Measurements from ENCODE around the gene TMEM207. TPM values are rescaled to one million over a fixed set of nuclear protein-coding genes. Genes with fewer than 3 reads are reported as not detected.
"Not testable (repeated sequence)": the region's sequence is repeated elsewhere in the genome, so short reads cannot be mapped to it uniquely, and the experiment has no call there.

The TMEM207 gene
- total and polyA plus RNA-seq, 2 donors: not detected

DNA sequence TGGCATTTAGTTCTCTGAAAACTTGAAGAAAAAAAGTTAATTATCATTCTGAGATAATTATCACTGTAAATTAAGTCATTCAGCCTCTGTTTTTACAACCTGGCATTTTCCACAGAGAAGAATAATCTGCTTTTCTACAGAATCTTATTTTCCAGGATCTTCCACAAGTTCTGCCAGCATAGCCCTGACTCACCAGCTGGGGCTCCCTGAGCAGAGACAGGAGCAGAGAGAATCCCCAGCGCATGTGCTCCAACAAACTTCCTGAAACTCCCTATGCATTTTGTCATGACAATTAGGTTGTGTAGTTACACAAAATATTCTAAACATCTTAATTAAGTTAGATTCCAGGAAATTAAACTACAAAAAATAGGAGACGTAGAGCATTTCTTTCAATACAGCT lies 32.1 kb upstream of the TMEM207 start:
- 77% methylated on average over 2 of the region's 2 CpGs for WGBS
- no peaks in the 10 kb centered on the region for H3K36me3 ChIP-seq (ENCODE audit: insufficient read depth)
- H3K27ac ChIP-seq (ENCODE audit: low read depth): no peak overlapping the region
- no peak for DNase-seq (ENCODE audit: extremely low spot score)
- H3K4me1 ChIP-seq (ENCODE audit: insufficient read depth): no peaks in the 10 kb centered on the region
- H3K4me3 ChIP-seq (ENCODE audit: low read depth, low read length): no peak overlapping the region

DNA sequence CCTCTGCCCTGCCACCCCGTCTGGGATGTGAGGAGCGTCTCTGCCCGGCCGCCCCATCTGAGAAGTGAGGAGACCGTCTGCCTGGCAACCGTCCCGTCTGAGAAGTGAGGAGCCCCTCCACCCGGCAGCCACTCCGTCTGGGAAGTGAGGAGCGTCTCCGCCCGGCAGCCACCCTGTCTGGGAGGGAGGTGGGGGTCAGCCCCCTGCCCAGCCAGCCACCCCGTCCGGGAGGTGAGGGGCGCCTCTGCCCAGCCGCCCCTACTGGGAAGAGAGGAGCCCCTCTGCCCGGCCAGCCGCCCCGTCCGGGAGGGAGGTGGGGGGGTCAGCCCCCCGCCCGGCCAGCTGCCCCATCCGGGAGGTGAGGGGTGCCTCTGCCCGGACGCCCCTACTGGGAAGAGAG lies 23.6 kb upstream of the TMEM207 start:
- not testable (repeated sequence) for DNase-seq (ENCODE audit: extremely low spot score)

DNA sequence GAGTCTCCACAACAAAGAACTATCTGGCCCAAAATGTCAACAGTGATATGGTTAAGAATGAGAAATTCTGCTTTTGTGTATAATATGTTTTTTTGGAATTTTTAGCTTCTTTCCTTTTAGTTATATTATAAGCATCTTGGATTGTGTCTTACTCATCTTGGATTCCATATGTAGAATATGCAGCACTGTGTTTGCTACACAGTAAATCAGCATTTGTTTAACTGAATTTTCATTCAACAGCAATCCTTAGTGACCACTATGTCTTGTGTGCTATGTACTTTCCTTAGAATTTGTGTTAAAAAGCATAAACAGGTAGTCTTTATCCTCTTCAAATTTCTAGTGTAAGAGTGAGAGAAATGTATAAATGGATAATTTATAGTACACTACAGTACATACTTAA lies 18.2 kb upstream of the TMEM207 start:
- Histone ChIP-seq H3K27ac (ENCODE audit: low read depth) (no peak overlapping the region), H3K4me1 (ENCODE audit: insufficient read depth) (no peaks in the 10 kb centered on the region), H3K36me3 (ENCODE audit: insufficient read depth) (no peaks in the 10 kb centered on the region), H3K4me3 (ENCODE audit: low read depth, low read length) (no peak overlapping the region)
- no peak for DNase-seq (ENCODE audit: extremely low spot score)

More for the DNA sequence above, 23.6 kb upstream of the TMEM207 start:
- not testable (repeated sequence) for H3K36me3 ChIP-seq (ENCODE audit: insufficient read depth); H3K4me3 ChIP-seq (ENCODE audit: low read depth, low read length); H3K4me1 ChIP-seq (ENCODE audit: insufficient read depth); H3K27ac ChIP-seq (ENCODE audit: low read depth)
- WGBS: 96% methylated on average over 25 of the region's 25 CpGs

DNA sequence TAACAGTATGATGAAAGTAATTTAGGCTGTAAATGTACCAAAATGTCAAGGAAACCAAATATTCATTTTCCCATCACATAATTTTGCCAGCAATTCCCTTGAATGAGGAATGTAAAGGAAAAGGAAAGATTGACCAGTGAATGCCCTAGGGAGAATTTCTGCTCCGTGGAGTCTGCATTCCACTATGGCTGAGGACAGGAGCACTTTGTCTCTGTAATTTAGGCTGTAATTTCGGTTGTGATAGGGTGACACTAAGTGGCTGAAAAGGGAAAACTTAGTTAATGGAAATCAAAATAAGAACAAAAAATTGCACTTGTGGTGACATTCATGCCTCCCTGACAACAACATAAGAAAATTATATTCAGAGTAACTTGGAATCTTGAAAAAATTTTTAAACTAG lies 8.3 kb upstream of the TMEM207 start:
- no peak overlapping the region for H3K4me3 ChIP-seq (ENCODE audit: low read depth, low read length)
- WGBS: 24% methylated on average over 2 of the region's 2 CpGs

DNA sequence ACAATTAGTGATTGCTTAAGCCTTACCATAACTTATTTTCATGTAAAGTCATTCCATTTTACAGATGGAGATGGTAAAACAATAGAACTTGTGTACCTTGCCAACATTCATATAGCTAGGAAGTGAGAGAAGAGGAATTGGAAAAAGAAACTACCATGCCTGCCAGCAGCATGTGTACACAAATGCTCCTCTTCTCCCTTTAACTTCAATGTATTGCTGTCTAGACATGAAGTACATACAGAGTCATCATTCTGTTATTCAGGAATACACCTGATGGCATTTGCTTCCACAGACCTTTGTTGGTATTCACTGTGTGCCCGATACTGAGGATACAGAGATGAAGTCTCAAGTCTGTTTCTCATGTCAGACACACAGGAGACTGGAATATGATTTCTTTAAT lies 7.1 kb upstream of the TMEM207 start:
- Histone ChIP-seq H3K4me3 (ENCODE audit: low read depth, low read length) (no peak overlapping the region), H3K27ac (ENCODE audit: low read depth) (no peak overlapping the region), H3K36me3 (ENCODE audit: insufficient read depth) (no peaks in the 10 kb centered on the region), H3K4me1 (ENCODE audit: insufficient read depth) (no peaks in the 10 kb centered on the region)
- no peak for DNase-seq (ENCODE audit: extremely low spot score)
- 94% methylated on average over 1 of the region's 1 CpG for WGBS

More for the DNA sequence above, 8.3 kb upstream of the TMEM207 start:
- H3K4me1 ChIP-seq (ENCODE audit: insufficient read depth): no peaks in the 10 kb centered on the region
- no peaks in the 10 kb centered on the region for H3K36me3 ChIP-seq (ENCODE audit: insufficient read depth)
- no peak overlapping the region for H3K27ac ChIP-seq (ENCODE audit: low read depth)
- no peak for DNase-seq (ENCODE audit: extremely low spot score)

DNA sequence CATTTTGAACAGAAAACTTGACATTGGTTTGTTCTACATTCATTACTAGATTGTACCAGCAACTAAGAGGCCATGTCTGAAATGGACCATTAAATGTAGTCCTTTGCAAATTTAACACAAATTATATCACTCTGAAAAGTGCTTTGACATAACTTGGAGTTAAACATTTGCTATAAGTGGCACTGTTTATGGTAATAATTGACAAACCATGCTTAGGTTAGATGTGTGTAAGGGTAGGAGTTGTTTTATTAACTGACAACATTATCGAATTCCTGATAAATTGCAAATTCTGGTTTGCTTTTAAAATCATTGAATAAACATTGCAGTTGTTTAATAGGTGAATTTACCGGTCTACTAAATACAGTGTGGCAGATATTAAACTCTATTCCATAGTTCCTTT lies 6.1 kb upstream of the TMEM207 start:
- no peak overlapping the region for H3K27ac ChIP-seq (ENCODE audit: low read depth)
- WGBS: 60% methylated on average over 2 of the region's 2 CpGs
- no peaks in the 10 kb centered on the region for H3K36me3 ChIP-seq (ENCODE audit: insufficient read depth)
- H3K4me1 ChIP-seq (ENCODE audit: insufficient read depth): no peaks in the 10 kb centered on the region
- DNase-seq (ENCODE audit: extremely low spot score): no peak
- no peak overlapping the region for H3K4me3 ChIP-seq (ENCODE audit: low read depth, low read length)

DNA sequence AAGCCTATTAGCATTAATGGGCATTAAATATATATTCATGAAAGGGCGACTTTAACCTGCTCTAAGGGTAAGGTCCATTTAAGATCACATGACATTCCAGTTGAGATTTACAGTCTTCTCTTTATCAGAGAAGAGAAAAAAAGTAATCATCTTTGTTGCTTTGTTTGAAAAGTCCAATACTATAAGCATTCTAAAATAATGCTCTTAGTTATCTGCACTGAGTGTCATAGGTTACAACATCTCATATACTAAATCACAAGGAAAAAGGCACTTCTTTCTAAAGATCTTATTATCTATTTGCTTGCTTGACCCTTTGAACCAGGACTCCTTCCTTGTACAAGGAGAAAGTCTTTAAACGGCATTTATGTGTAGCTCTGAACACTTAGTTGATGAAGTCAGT lies 1.4 kb downstream of the TMEM207 start:
- Histone ChIP-seq H3K4me3 (ENCODE audit: low read depth, low read length) (no peak overlapping the region), H3K4me1 (ENCODE audit: insufficient read depth) (no peaks in the 10 kb centered on the region), H3K36me3 (ENCODE audit: insufficient read depth) (no peaks in the 10 kb centered on the region), H3K27ac (ENCODE audit: low read depth) (no peak overlapping the region)
- WGBS: 55% methylated on average over 2 of the region's 2 CpGs
- DNase-seq (ENCODE audit: extremely low spot score): no peak

DNA sequence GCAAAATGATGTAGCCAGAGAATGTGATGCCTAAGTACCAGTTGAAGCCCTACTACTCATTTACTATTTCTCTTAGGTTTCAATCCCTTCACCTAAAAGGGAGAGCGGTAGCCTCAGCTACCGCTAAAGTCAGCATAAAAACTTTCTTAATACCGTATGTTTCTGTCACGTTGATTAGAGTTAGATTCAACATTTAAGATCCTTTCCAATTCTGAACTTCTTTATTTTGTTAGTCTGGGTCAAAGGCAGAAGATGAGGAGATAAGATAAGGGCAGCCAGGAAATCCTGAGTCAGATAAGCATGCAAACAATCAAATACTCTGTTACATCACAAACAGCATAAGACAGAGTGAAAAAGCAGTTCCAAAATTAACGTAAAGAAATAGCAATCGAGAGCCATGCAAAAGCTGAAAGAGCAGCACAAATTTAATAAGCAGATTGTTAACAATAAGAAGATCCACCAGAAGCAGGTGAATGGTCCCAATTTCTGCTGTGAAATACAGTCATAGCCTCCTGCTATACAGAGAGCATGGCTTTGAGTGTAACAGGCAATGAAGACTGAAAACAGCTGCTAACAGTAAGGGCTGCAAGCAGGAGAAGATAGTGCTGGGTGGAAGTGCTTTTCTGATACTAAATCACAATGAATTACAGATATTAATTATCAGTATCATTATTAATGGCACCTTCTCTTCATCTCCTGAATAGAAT lies 3.0 kb downstream of the TMEM207 start:
- H3K4me1 ChIP-seq (ENCODE audit: insufficient read depth): no peaks in the 10 kb centered on the region
- WGBS: 12% methylated on average over 6 of the region's 6 CpGs
- H3K27ac ChIP-seq (ENCODE audit: low read depth): no peak overlapping the region
- no peaks in the 10 kb centered on the region for H3K36me3 ChIP-seq (ENCODE audit: insufficient read depth)
- H3K4me3 ChIP-seq (ENCODE audit: low read depth, low read length): no peak overlapping the region
- no peak for DNase-seq (ENCODE audit: extremely low spot score)

DNA sequence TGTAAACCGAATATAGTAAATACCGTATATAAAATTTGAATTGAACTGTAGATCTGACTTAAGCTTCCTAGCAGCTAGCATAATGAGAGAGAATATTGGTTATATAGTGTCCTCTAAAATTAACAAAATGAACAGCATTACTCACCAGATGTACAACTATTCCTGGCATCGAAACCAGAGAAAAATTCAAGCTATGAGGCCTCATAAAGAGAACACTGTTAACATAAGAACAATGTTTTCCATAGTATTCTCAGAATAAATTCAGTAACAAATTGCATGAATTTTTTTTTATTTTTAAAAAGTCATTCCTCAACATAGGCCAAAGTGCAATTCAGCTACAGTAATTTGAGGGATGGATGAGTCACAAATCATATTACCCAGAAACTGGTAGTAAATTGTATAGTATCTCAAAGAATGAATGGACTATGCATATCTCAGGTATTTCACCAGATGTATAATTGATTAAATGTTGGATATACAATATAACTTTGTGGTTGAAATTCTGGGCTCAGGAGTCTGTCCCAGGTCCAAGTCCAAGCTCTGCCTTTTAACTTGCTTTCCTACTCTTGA lies 5.0 kb downstream of the TMEM207 start:
- DNase-seq (ENCODE audit: extremely low spot score): no peak

DNA sequence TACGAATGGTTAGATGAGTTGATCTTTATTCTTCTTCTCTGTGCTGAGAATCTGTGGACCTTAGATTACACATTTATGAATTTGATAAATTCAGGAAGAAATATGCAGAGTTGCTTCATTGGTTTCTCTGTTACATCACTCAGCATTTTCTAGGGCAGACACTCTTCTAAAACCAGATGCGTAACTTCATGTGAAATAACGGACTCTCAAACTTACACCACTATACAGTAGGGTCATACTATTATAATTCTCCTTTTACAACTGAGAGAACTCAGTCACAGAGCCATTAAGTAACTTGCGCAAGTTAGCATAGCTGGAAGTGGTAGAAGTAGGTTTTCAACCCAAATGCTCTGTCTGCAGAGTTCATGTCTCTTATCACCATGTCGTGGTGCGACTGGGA lies 5.7 kb downstream of the TMEM207 start:
- Histone ChIP-seq H3K4me1 (ENCODE audit: insufficient read depth) (no peaks in the 10 kb centered on the region), H3K36me3 (ENCODE audit: insufficient read depth) (no peaks in the 10 kb centered on the region), H3K27ac (ENCODE audit: low read depth) (no peak overlapping the region), H3K4me3 (ENCODE audit: low read depth, low read length) (no peak overlapping the region)
- WGBS: 87% methylated on average over 6 of the region's 6 CpGs
- no peak for DNase-seq (ENCODE audit: extremely low spot score)

More for the DNA sequence above, 5.0 kb downstream of the TMEM207 start:
- WGBS: 86% methylated on average over 3 of the region's 3 CpGs
- no peaks in the 10 kb centered on the region for H3K36me3 ChIP-seq (ENCODE audit: insufficient read depth)
- H3K4me1 ChIP-seq (ENCODE audit: insufficient read depth): no peaks in the 10 kb centered on the region
- H3K27ac ChIP-seq (ENCODE audit: low read depth): no peak overlapping the region
- no peak overlapping the region for H3K4me3 ChIP-seq (ENCODE audit: low read depth, low read length)

DNA sequence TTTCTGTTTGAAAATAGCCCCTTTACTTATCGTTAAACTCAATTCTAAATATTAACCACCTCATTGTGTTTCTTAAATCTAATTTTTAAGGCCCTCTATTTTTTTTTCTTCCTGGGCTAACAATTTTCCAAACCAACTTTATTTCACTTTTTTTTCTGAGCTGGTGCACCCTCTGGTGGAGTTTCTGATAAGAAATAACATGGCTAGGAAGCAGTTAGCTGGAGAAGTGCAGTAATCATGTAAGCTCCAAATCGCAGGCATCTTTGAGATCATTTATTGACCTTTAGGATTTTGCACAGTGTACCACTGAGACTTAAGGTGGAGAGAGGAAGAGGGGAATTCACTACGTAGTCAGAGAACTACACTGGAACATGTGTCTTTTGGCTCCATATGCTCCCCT lies 6.4 kb downstream of the TMEM207 start:
- Histone ChIP-seq H3K4me3 (ENCODE audit: low read depth, low read length) (no peak overlapping the region), H3K4me1 (ENCODE audit: insufficient read depth) (no peaks in the 10 kb centered on the region), H3K27ac (ENCODE audit: low read depth) (no peak overlapping the region), H3K36me3 (ENCODE audit: insufficient read depth) (no peaks in the 10 kb centered on the region)
- WGBS: 71% methylated on average over 3 of the region's 3 CpGs
- no peak for DNase-seq (ENCODE audit: extremely low spot score)

DNA sequence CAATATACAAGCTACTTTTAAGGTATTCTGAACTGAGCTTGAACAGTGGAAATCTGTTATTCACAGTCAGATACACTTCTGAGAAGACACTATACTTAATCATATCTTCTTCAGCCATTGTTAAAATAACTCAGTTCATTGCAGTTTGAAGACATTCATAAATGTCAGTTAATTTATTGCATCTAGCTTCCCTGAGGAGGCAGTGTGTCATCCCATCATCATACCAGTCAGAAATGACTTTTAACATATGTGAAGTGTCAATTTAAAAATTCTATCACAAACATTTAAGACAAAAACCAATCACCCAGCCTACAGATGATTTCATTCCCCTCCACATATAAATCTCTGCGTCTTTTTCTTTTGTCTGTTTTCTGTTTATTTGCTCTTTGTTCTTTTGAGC lies 7.5 kb downstream of the TMEM207 start:
- Histone ChIP-seq H3K4me3 (ENCODE audit: low read depth, low read length) (no peak overlapping the region), H3K36me3 (ENCODE audit: insufficient read depth) (no peaks in the 10 kb centered on the region), H3K4me1 (ENCODE audit: insufficient read depth) (no peaks in the 10 kb centered on the region), H3K27ac (ENCODE audit: low read depth) (no peak overlapping the region)
- DNase-seq (ENCODE audit: extremely low spot score): no peak
- WGBS: 84% methylated on average over 1 of the region's 1 CpG

DNA sequence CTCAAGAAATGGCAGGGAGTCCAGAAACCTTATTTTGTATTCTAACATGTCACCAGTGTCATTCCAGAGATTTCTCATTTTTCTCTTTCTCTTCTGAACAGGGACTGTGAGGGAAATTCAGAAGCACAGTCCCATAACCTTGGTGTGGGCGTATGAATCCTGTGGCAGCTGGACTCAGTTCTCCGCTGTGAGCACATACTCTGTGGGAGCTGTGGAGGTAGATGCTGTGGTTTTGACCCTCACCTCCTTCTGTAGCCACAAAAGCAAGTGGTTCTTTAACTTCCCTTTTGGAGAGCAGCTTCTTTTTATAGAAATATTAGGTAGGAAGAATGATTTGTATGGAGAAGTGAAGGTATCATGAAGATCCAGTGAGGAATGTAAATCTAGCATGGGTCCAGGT lies 13.4 kb downstream of the TMEM207 start:
- no peak overlapping the region for H3K4me3 ChIP-seq (ENCODE audit: low read depth, low read length)
- DNase-seq (ENCODE audit: extremely low spot score): no peak
- no peaks in the 10 kb centered on the region for H3K36me3 ChIP-seq (ENCODE audit: insufficient read depth)
- no peaks in the 10 kb centered on the region for H3K4me1 ChIP-seq (ENCODE audit: insufficient read depth)
- WGBS: 86% methylated on average over 2 of the region's 2 CpGs
- H3K27ac ChIP-seq (ENCODE audit: low read depth): no peak overlapping the region

DNA sequence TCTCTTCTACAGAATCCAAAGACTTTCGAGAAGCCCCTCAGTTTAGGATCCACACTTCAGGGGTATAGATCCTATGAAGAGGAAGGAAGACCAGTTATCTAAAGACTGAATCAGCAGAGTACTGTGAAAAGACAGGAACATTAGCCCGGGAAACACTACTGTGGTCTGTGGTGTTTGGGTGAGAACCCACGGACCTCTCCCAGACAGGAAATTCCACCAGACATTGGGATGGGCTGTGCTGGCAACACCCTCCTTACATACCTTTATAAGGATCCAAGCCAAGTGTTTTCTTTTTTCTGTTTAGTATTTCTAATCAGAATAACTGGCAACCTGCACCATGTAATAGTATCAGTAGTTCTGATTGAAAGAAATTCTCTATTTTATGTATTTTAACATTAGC lies 14.1 kb downstream of the TMEM207 start:
- Histone ChIP-seq H3K36me3 (ENCODE audit: insufficient read depth) (no peaks in the 10 kb centered on the region), H3K27ac (ENCODE audit: low read depth) (no peak overlapping the region), H3K4me3 (ENCODE audit: low read depth, low read length) (no peak overlapping the region), H3K4me1 (ENCODE audit: insufficient read depth) (no peaks in the 10 kb centered on the region)
- 66% methylated on average over 3 of the region's 3 CpGs for WGBS
- no peak for DNase-seq (ENCODE audit: extremely low spot score)
